ENCODE data around the gene UNG. TPM values are rescaled to one million over a fixed set of nuclear protein-coding genes. Genes with fewer than 3 reads are reported as not detected.

Gene UNG
- total and polyA plus RNA-seq, 2 donors (not counting 1 experiment from before 2014, with no cell fraction given): 6.1 to 14.7 TPM

- peaks cover 13% of the 10 kb centered on the region for H3K4me1 Mint-ChIP-seq
- no peaks in the 10 kb centered on the region for H3K9me3 ChIP-seq (ENCODE audit: control extremely low read depth in 1 of 3, control insufficient read depth in 2 of 3, insufficient read depth in 1 of 3, low read length in 2 of 3)
- H3K36me3 ChIP-seq (replicated peaks in 1 of 2; ENCODE audit: control extremely low read depth in 1 of 2, control insufficient read depth in 1 of 2, extremely low read depth in 1 of 2, insufficient read depth in 2 of 2, low read length in 1 of 2): peaks cover 0 to 60% of the 10 kb centered on the region in 2 experiments
- no peak overlapping the region for H2AFZ ChIP-seq (ENCODE audit: insufficient read depth, low read depth, low read length, poor library complexity, severe bottlenecking)
- no peak overlapping the region for H3K27ac Mint-ChIP-seq
- WGBS (ENCODE audit: insufficient coverage): 87% methylated on average over 5 of the region's 5 CpGs
- H3K9ac ChIP-seq (ENCODE audit: low read length): no peak overlapping the region
- ChIA-PET POLR2A (no interaction called here), CTCF (no interaction called here)
- no peak for TF ChIP-seq CTCF (IDR thresholded peaks at IDR 0.05)
- no peak for TF ChIP-seq EZH2 (IDR thresholded peaks at IDR 0.05; ENCODE audit: borderline replicate concordance, insufficient read depth, low read depth, low read length, poor library complexity, severe bottlenecking)
- no peak overlapping the region for H3K4me3 ChIP-seq (ENCODE audit: control extremely low read depth in 1 of 5, extremely low read depth in 1 of 5, insufficient read depth in 1 of 5, low read depth in 2 of 5, low read length in 4 of 5)
- no peaks in the 10 kb centered on the region for H3K27me3 ChIP-seq (replicated peaks in 1 of 4; ENCODE audit: control extremely low read depth in 1 of 4, control insufficient read depth in 3 of 4, insufficient read depth in 4 of 4, low read length in 3 of 4)
- ATAC-seq (ENCODE audit: low read depth) (no peak), DNase-seq (no peak)
- H3K9me3 Mint-ChIP-seq (ENCODE audit: insufficient read depth): no peaks in the 10 kb centered on the region
- H3K27ac ChIP-seq (ENCODE audit: low read length in 2 of 2): no peak overlapping the region
- intact Hi-C loops (cut with micrococcal nuclease): no loop called here
- no peak overlapping the region for H3K4me2 ChIP-seq (replicated peaks; ENCODE audit: low read depth, low read length, poor library complexity, severe bottlenecking)
- H3K4me3 Mint-ChIP-seq: no peak overlapping the region
- no peaks in the 10 kb centered on the region for H3K27me3 Mint-ChIP-seq
- peaks cover 6 to 7% of the 10 kb centered on the region in 2 donors for H3K4me1 ChIP-seq (ENCODE audit: control insufficient read depth in 2 of 2, insufficient read depth in 2 of 2, low read length in 2 of 2)
- no peaks in the 10 kb centered on the region for H4K20me1 ChIP-seq (ENCODE audit: control insufficient read depth, insufficient read depth, low read length, poor library complexity, severe bottlenecking)
- peaks cover 8% of the 10 kb centered on the region for H3K79me2 ChIP-seq (ENCODE audit: control insufficient read depth, insufficient read depth, low read length)
Observed at GRCh38 chr12:109087250-109087649, 10.1 kb upstream of the UNG start.

GRCh38 chr12:109088818-109089217 lies 8.6 kb upstream of the UNG start:
- H3K27ac Mint-ChIP-seq: no peak overlapping the region
- 96% methylated on average over 6 of the region's 6 CpGs for WGBS (ENCODE audit: insufficient coverage)
- Histone ChIP-seq H4K20me1 (ENCODE audit: control insufficient read depth, insufficient read depth, low read length, poor library complexity, severe bottlenecking) (no peaks in the 10 kb centered on the region), H3K9ac (ENCODE audit: low read length) (no peak overlapping the region), H3K4me3 (ENCODE audit: control extremely low read depth in 1 of 5, extremely low read depth in 1 of 5, insufficient read depth in 1 of 5, low read depth in 2 of 5, low read length in 4 of 5) (no peak overlapping the region), H3K36me3 (replicated peaks in 1 of 2; ENCODE audit: control extremely low read depth in 1 of 2, control insufficient read depth in 1 of 2, extremely low read depth in 1 of 2, insufficient read depth in 2 of 2, low read length in 1 of 2) (peaks cover 0 to 45% of the 10 kb centered on the region in 2 experiments), H2AFZ (ENCODE audit: insufficient read depth, low read depth, low read length, poor library complexity, severe bottlenecking) (no peak overlapping the region), H3K4me1 (ENCODE audit: control insufficient read depth in 2 of 2, insufficient read depth in 2 of 2, low read length in 2 of 2) (peaks cover 19 to 20% of the 10 kb centered on the region in 2 donors), H3K9me3 (ENCODE audit: control extremely low read depth in 1 of 3, control insufficient read depth in 2 of 3, insufficient read depth in 1 of 3, low read length in 2 of 3) (no peaks in the 10 kb centered on the region), H3K27me3 (replicated peaks in 1 of 4; ENCODE audit: control extremely low read depth in 1 of 4, control insufficient read depth in 3 of 4, insufficient read depth in 4 of 4, low read length in 3 of 4) (no peaks in the 10 kb centered on the region), H3K79me2 (ENCODE audit: control insufficient read depth, insufficient read depth, low read length) (peaks cover 21% of the 10 kb centered on the region), H3K27ac (ENCODE audit: low read length in 2 of 2) (no peak overlapping the region), H3K4me2 (replicated peaks; ENCODE audit: low read depth, low read length, poor library complexity, severe bottlenecking) (no peak overlapping the region)
- ATAC-seq (ENCODE audit: low read depth): no peak
- TF ChIP-seq EZH2 (IDR thresholded peaks at IDR 0.05; ENCODE audit: borderline replicate concordance, insufficient read depth, low read depth, low read length, poor library complexity, severe bottlenecking) (no peak), CTCF (IDR thresholded peaks at IDR 0.05) (no peak)
- CTCF ChIA-PET: no interaction called here
- no peaks in the 10 kb centered on the region for H3K27me3 Mint-ChIP-seq
- H3K4me1 Mint-ChIP-seq: peaks cover 29% of the 10 kb centered on the region
- H3K4me3 Mint-ChIP-seq: no peak overlapping the region
- H3K9me3 Mint-ChIP-seq (ENCODE audit: insufficient read depth): no peaks in the 10 kb centered on the region
- no peak for DNase-seq
- POLR2A ChIA-PET: no interaction called here
- intact Hi-C loops (cut with micrococcal nuclease): no loop called here
